ENCODE results near the gene NSMCE1.

- TF ChIP-seq CTCF (IDR thresholded peaks at IDR 0.05) (no peak), POLR2A (IDR thresholded peaks at IDR 0.05) (no peak)
Measured at GRCh38 chr16:27234603-27235002, 34.0 kb downstream of the NSMCE1 start.

All from testis (tissue), 2 donors.